ACHN (cell line): ENCODE measurements around the gene CEACAM16.

Source experiments
- DNase-seq: peaks from one replicate; pipeline ENCODE4 v3.0.0-alpha.2; 2015
- in situ Hi-C: cut with HindIII; loops from 2 replicates; pipeline ENCODE4 v1.10.0; 2017; ENCODE audit warnings: low sequenced_read_pairs, low pct_ligation_motif_present, low pct_unique_long_range_greater_than_20kb

Gene CEACAM16

GRCh38 chr19:44752816-44753625 is 54.1 kb downstream of the CEACAM16 start:
- peak; percentile 92 for DNase-seq
- in situ Hi-C loops: no loop called here

GRCh38 chr19:44753626-44753931 is 54.6 kb downstream of the CEACAM16 start:
- in situ Hi-C loops: no loop called here
- no peak for DNase-seq

DNA sequence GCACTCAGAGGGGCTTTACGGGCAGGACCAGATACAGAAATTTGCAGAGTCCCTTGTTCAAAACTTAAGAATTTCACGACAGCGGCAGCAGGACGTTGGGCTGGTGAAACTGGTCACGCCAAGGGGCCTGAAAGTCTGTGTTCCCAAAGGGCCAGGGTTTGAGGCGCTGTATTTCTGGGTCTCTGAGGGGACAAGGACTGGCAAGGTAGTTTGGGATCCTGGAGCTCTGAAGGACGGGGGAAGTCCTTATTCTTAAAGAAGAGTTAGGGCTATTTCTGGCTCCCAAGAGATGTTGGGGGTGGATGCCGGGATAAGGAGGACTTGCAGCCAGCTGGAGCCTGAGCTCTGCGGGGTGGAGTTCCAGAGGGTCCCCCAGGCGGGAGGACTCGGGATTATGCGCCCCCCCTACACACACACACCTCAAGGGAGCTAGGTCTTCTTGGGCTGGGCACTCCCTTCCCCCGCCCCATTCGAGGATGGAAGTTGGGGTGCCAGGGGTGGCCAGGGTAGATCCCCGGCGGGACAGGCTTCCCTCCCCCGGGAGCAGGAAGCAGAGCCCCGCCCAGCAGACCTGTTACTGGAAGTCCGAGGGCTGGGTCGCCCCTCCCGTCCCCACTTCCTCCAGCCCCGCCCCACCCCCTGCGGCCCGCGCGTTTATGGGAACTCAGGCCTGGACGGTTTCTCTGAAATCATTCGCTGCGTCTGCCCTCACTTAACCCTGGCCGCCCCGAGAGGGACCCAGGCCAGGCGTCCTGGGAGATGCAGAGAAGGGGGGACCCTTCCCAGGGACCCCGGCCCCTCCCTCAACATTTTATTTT is 55.2 kb downstream of the CEACAM16 start:
- in situ Hi-C loops: no loop called here
- peak; percentile 83 for DNase-seq

DNA sequence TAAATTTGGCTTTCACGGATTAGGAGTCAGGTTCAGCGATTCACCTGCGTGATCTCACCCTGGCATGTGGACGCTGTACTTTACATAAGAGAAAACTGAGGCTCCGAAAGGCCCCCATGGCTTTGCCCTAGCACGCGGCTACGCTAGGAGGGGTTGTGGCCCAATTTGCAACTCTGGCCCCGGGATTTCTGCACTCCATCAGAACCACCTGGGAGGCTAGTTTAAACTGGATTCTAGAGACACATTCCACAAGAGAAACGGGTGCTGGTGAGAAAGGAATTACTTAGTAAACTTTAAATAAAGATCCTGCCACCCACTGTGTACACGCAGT is 55.8 kb downstream of the CEACAM16 start:
- in situ Hi-C loops: no loop called here

DNA sequence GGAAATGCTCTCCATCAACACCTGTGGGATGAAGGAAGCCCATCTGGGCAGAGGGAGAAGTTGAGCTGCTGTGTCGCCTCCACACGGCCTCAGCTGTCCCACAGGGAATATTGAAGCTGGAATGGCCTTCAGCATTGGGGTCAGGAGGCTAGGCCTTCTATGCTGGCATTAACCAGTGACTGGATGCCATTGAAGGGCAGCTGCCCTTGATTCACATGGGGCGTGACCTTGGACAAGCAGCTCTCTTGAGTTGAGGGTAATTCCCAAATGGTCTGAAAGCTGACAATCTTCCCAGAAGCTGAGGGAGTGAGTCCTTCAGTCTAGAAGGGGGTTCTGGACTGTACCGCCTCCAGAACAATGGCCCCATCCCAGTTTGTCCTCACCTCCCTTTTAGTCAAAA is 56.3 kb downstream of the CEACAM16 start:
- in situ Hi-C loops: no loop called here

More for the DNA sequence above, 55.8 kb downstream of the CEACAM16 start:
- no peak for DNase-seq

GRCh38 chr19:44756089-44756562 is 57.2 kb downstream of the CEACAM16 start:
- in situ Hi-C loops: no loop called here
- DNase-seq: no peak

More for the DNA sequence above, 56.3 kb downstream of the CEACAM16 start:
- no peak for DNase-seq

GRCh38 chr19:44757057-44757734 is 58.2 kb downstream of the CEACAM16 start:
- in situ Hi-C loops: no loop called here
- DNase-seq: no peak

GRCh38 chr19:44757735-44758505 is 59.0 kb downstream of the CEACAM16 start:
- in situ Hi-C loops: no loop called here
- DNase-seq: no peak

GRCh38 chr19:44758596-44758995 is 59.6 kb downstream of the CEACAM16 start:
- in situ Hi-C loops: no loop called here
- DNase-seq: no peak

DNA sequence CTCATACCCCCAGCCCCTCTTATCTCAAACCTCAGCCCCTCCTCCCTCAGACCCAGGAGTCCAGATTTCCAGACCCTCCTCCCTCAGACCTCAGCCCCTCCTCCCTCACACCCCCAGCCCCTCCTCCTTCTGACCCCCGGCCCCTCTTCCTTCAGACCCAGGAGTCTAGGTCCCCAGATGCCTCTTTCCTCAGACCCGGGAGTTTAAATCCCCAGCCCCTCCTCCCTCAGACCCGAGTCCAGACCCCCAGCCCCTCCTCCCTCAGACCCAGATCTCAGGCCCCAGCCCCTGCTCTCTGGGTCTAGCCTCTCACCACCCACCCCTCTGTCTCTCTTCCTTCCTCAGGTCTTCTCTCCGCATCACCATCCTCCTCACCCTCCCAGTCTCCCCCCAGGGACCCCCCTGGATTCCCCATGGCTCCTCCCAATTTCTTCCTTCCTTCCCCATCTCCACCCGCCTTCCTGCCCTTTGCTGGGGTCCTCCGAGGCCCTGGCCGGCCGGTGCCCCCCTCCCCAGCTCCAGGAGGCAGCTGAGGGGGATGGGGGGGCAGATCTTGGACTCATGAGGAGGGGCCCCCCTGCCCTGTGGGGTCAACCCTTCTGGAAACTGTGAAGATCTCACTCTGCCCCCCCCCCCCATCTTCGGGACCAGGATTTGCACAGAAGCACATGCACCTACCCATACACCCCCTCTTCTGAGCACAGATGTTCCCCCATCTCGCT is 60.3 kb downstream of the CEACAM16 start:
- no peak for DNase-seq
- in situ Hi-C loops: no loop called here
